Measurements from ENCODE around the gene MS4A7. TPM values are rescaled to one million over a fixed set of nuclear protein-coding genes. Genes with fewer than 3 reads are reported as not detected.

MS4A7 gene
- 5.2 TPM for total RNA-seq

- no peaks in the 10 kb centered on the region for H3K9me3 ChIP-seq (ENCODE audit: control insufficient read depth in 3 of 3, low read length in 3 of 3)
- peak within 1 kb of the TSS in 1 of 3 donors; percentile 55 for H3K4me3 ChIP-seq (ENCODE audit: low read length in 3 of 3)
- no peaks in the 10 kb centered on the region for H3K4me1 ChIP-seq (ENCODE audit: control insufficient read depth in 3 of 3, insufficient read depth in 3 of 3, low read length in 3 of 3)
- H3K36me3 ChIP-seq (ENCODE audit: control insufficient read depth in 3 of 3, insufficient read depth in 3 of 3, low read length in 3 of 3): no peaks in the 10 kb centered on the region
- H3K27me3 ChIP-seq (ENCODE audit: control insufficient read depth in 3 of 3, insufficient read depth in 3 of 3, low read length in 3 of 3): no peaks in the 10 kb centered on the region
- peak within 1 kb of the TSS; percentile 51 for H3K27ac ChIP-seq (ENCODE audit: low read depth, low read length)
- H3K9ac ChIP-seq (ENCODE audit: low read depth in 1 of 3, low read length in 3 of 3): no peak within 1 kb of the TSS
Observed at GRCh38 chr11:60378354-60378753, at the start of gene MS4A7. MS4A7 (plus strand) TSS chr11:60378532; CDS start chr11:60383142, 4,610 bp downstream.

GRCh38 chr11:60332846-60333245 lies 45.5 kb upstream of the MS4A7 start:
- H3K4me1 ChIP-seq (ENCODE audit: control insufficient read depth in 3 of 3, insufficient read depth in 3 of 3, low read length in 3 of 3): no peaks in the 10 kb centered on the region
- no peak overlapping the region for H3K27ac ChIP-seq (ENCODE audit: low read depth, low read length)
- no peak overlapping the region for H3K9ac ChIP-seq (ENCODE audit: low read depth in 1 of 3, low read length in 3 of 3)
- no peaks in the 10 kb centered on the region for H3K9me3 ChIP-seq (ENCODE audit: control insufficient read depth in 3 of 3, low read length in 3 of 3)
- H3K27me3 ChIP-seq (ENCODE audit: control insufficient read depth in 3 of 3, insufficient read depth in 3 of 3, low read length in 3 of 3): no peaks in the 10 kb centered on the region
- no peak overlapping the region for H3K4me3 ChIP-seq (ENCODE audit: low read length in 3 of 3)
- H3K36me3 ChIP-seq (ENCODE audit: control insufficient read depth in 3 of 3, insufficient read depth in 3 of 3, low read length in 3 of 3): no peaks in the 10 kb centered on the region

- H3K9ac ChIP-seq (ENCODE audit: low read depth in 1 of 3, low read length in 3 of 3): no peak overlapping the region
- no peaks in the 10 kb centered on the region for H3K27me3 ChIP-seq (ENCODE audit: control insufficient read depth in 3 of 3, insufficient read depth in 3 of 3, low read length in 3 of 3)
- H3K9me3 ChIP-seq (ENCODE audit: control insufficient read depth in 3 of 3, low read length in 3 of 3): no peaks in the 10 kb centered on the region
- no peak overlapping the region for H3K4me3 ChIP-seq (ENCODE audit: low read length in 3 of 3)
- H3K36me3 ChIP-seq (ENCODE audit: control insufficient read depth in 3 of 3, insufficient read depth in 3 of 3, low read length in 3 of 3): no peaks in the 10 kb centered on the region
- H3K4me1 ChIP-seq (ENCODE audit: control insufficient read depth in 3 of 3, insufficient read depth in 3 of 3, low read length in 3 of 3): no peaks in the 10 kb centered on the region
- H3K27ac ChIP-seq (ENCODE audit: low read depth, low read length): no peak overlapping the region
Observed at GRCh38 chr11:60334005-60334620, 44.2 kb upstream of the MS4A7 start.

GRCh38 chr11:60336767-60337391 lies 41.5 kb upstream of the MS4A7 start:
- Histone ChIP-seq H3K27ac (ENCODE audit: low read depth, low read length) (no peak overlapping the region), H3K4me1 (ENCODE audit: control insufficient read depth in 3 of 3, insufficient read depth in 3 of 3, low read length in 3 of 3) (no peaks in the 10 kb centered on the region), H3K36me3 (ENCODE audit: control insufficient read depth in 3 of 3, insufficient read depth in 3 of 3, low read length in 3 of 3) (no peaks in the 10 kb centered on the region)

GRCh38 chr11:60338053-60338452 lies 40.3 kb upstream of the MS4A7 start:
- H3K4me1 ChIP-seq (ENCODE audit: control insufficient read depth in 3 of 3, insufficient read depth in 3 of 3, low read length in 3 of 3): no peaks in the 10 kb centered on the region
- no peaks in the 10 kb centered on the region for H3K27me3 ChIP-seq (ENCODE audit: control insufficient read depth in 3 of 3, insufficient read depth in 3 of 3, low read length in 3 of 3)
- H3K27ac ChIP-seq (ENCODE audit: low read depth, low read length): no peak overlapping the region
- H3K9ac ChIP-seq (ENCODE audit: low read depth in 1 of 3, low read length in 3 of 3): no peak overlapping the region
- H3K4me3 ChIP-seq (ENCODE audit: low read length in 3 of 3): no peak overlapping the region
- no peaks in the 10 kb centered on the region for H3K9me3 ChIP-seq (ENCODE audit: control insufficient read depth in 3 of 3, low read length in 3 of 3)
- H3K36me3 ChIP-seq (ENCODE audit: control insufficient read depth in 3 of 3, insufficient read depth in 3 of 3, low read length in 3 of 3): no peaks in the 10 kb centered on the region

More at GRCh38 chr11:60336767-60337391, 41.5 kb upstream of the MS4A7 start:
- Histone ChIP-seq H3K27me3 (ENCODE audit: control insufficient read depth in 3 of 3, insufficient read depth in 3 of 3, low read length in 3 of 3) (no peaks in the 10 kb centered on the region), H3K9me3 (ENCODE audit: control insufficient read depth in 3 of 3, low read length in 3 of 3) (no peaks in the 10 kb centered on the region), H3K4me3 (ENCODE audit: low read length in 3 of 3) (no peak overlapping the region), H3K9ac (ENCODE audit: low read depth in 1 of 3, low read length in 3 of 3) (no peak overlapping the region)

- no peak overlapping the region for H3K27ac ChIP-seq (ENCODE audit: low read depth, low read length)
- no peaks in the 10 kb centered on the region for H3K27me3 ChIP-seq (ENCODE audit: control insufficient read depth in 3 of 3, insufficient read depth in 3 of 3, low read length in 3 of 3)
- no peaks in the 10 kb centered on the region for H3K9me3 ChIP-seq (ENCODE audit: control insufficient read depth in 3 of 3, low read length in 3 of 3)
- H3K4me1 ChIP-seq (ENCODE audit: control insufficient read depth in 3 of 3, insufficient read depth in 3 of 3, low read length in 3 of 3): no peaks in the 10 kb centered on the region
- H3K4me3 ChIP-seq (ENCODE audit: low read length in 3 of 3): no peak overlapping the region
- H3K9ac ChIP-seq (ENCODE audit: low read depth in 1 of 3, low read length in 3 of 3): no peak overlapping the region
- no peaks in the 10 kb centered on the region for H3K36me3 ChIP-seq (ENCODE audit: control insufficient read depth in 3 of 3, insufficient read depth in 3 of 3, low read length in 3 of 3)
Observed at GRCh38 chr11:60339356-60339755, 39.0 kb upstream of the MS4A7 start.

- Histone ChIP-seq H3K27ac (ENCODE audit: low read depth, low read length) (no peak overlapping the region), H3K4me1 (ENCODE audit: control insufficient read depth in 3 of 3, insufficient read depth in 3 of 3, low read length in 3 of 3) (no peaks in the 10 kb centered on the region), H3K9ac (ENCODE audit: low read depth in 1 of 3, low read length in 3 of 3) (no peak overlapping the region), H3K27me3 (ENCODE audit: control insufficient read depth in 3 of 3, insufficient read depth in 3 of 3, low read length in 3 of 3) (no peaks in the 10 kb centered on the region), H3K4me3 (ENCODE audit: low read length in 3 of 3) (no peak overlapping the region), H3K9me3 (ENCODE audit: control insufficient read depth in 3 of 3, low read length in 3 of 3) (no peaks in the 10 kb centered on the region), H3K36me3 (ENCODE audit: control insufficient read depth in 3 of 3, insufficient read depth in 3 of 3, low read length in 3 of 3) (no peaks in the 10 kb centered on the region)
Observed at GRCh38 chr11:60343094-60343704, 35.1 kb upstream of the MS4A7 start.

GRCh38 chr11:60344146-60344545 lies 34.2 kb upstream of the MS4A7 start:
- Histone ChIP-seq H3K27ac (ENCODE audit: low read depth, low read length) (no peak overlapping the region), H3K4me1 (ENCODE audit: control insufficient read depth in 3 of 3, insufficient read depth in 3 of 3, low read length in 3 of 3) (no peaks in the 10 kb centered on the region), H3K4me3 (ENCODE audit: low read length in 3 of 3) (no peak overlapping the region), H3K27me3 (ENCODE audit: control insufficient read depth in 3 of 3, insufficient read depth in 3 of 3, low read length in 3 of 3) (no peaks in the 10 kb centered on the region), H3K9me3 (ENCODE audit: control insufficient read depth in 3 of 3, low read length in 3 of 3) (no peaks in the 10 kb centered on the region), H3K9ac (ENCODE audit: low read depth in 1 of 3, low read length in 3 of 3) (no peak overlapping the region), H3K36me3 (ENCODE audit: control insufficient read depth in 3 of 3, insufficient read depth in 3 of 3, low read length in 3 of 3) (no peaks in the 10 kb centered on the region)

- H3K9ac ChIP-seq (ENCODE audit: low read depth in 1 of 3, low read length in 3 of 3): no peak overlapping the region
- no peaks in the 10 kb centered on the region for H3K9me3 ChIP-seq (ENCODE audit: control insufficient read depth in 3 of 3, low read length in 3 of 3)
- no peaks in the 10 kb centered on the region for H3K36me3 ChIP-seq (ENCODE audit: control insufficient read depth in 3 of 3, insufficient read depth in 3 of 3, low read length in 3 of 3)
- no peaks in the 10 kb centered on the region for H3K4me1 ChIP-seq (ENCODE audit: control insufficient read depth in 3 of 3, insufficient read depth in 3 of 3, low read length in 3 of 3)
- H3K27ac ChIP-seq (ENCODE audit: low read depth, low read length): no peak overlapping the region
- peaks cover 0 to 2% (median 0%) of the 10 kb centered on the region in 3 donors for H3K27me3 ChIP-seq (ENCODE audit: control insufficient read depth in 3 of 3, insufficient read depth in 3 of 3, low read length in 3 of 3)
- H3K4me3 ChIP-seq (ENCODE audit: low read length in 3 of 3): no peak overlapping the region
Observed at GRCh38 chr11:60345489-60345888, 32.8 kb upstream of the MS4A7 start.

- no peaks in the 10 kb centered on the region for H3K9me3 ChIP-seq (ENCODE audit: control insufficient read depth in 3 of 3, low read length in 3 of 3)
- peaks cover 0 to 2% (median 0%) of the 10 kb centered on the region in 3 donors for H3K27me3 ChIP-seq (ENCODE audit: control insufficient read depth in 3 of 3, insufficient read depth in 3 of 3, low read length in 3 of 3)
- H3K36me3 ChIP-seq (ENCODE audit: control insufficient read depth in 3 of 3, insufficient read depth in 3 of 3, low read length in 3 of 3): no peaks in the 10 kb centered on the region
- no peak overlapping the region for H3K27ac ChIP-seq (ENCODE audit: low read depth, low read length)
- H3K9ac ChIP-seq (ENCODE audit: low read depth in 1 of 3, low read length in 3 of 3): no peak overlapping the region
- no peak overlapping the region for H3K4me3 ChIP-seq (ENCODE audit: low read length in 3 of 3)
- no peaks in the 10 kb centered on the region for H3K4me1 ChIP-seq (ENCODE audit: control insufficient read depth in 3 of 3, insufficient read depth in 3 of 3, low read length in 3 of 3)
Observed at GRCh38 chr11:60347084-60347797, 31.1 kb upstream of the MS4A7 start.
